ENCODE data around the gene NOD2.

The NOD2 gene

DNA sequence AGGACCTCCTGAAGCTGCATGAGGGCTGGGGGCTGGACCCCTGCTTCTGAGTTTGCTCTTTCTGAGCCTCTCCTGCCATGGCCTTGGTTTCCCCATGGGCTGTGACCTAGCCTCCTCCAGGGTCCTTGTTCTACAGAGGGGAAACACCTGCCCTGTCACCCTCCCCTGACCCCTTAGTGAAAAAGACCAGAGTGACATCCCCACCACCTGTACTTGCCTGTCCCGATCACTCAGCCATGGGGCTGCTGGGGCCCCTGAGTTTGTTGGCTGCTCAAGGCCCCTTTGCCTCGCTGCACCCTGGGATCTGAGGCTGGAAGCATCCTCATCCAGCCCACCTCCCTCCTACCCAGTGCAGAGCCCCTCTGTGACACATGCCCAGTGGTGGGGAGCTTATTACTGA, 800 bp downstream of the NOD2 start:
- DNase-seq (ENCODE audit: low read depth in 2 of 2), result no peak

DNA sequence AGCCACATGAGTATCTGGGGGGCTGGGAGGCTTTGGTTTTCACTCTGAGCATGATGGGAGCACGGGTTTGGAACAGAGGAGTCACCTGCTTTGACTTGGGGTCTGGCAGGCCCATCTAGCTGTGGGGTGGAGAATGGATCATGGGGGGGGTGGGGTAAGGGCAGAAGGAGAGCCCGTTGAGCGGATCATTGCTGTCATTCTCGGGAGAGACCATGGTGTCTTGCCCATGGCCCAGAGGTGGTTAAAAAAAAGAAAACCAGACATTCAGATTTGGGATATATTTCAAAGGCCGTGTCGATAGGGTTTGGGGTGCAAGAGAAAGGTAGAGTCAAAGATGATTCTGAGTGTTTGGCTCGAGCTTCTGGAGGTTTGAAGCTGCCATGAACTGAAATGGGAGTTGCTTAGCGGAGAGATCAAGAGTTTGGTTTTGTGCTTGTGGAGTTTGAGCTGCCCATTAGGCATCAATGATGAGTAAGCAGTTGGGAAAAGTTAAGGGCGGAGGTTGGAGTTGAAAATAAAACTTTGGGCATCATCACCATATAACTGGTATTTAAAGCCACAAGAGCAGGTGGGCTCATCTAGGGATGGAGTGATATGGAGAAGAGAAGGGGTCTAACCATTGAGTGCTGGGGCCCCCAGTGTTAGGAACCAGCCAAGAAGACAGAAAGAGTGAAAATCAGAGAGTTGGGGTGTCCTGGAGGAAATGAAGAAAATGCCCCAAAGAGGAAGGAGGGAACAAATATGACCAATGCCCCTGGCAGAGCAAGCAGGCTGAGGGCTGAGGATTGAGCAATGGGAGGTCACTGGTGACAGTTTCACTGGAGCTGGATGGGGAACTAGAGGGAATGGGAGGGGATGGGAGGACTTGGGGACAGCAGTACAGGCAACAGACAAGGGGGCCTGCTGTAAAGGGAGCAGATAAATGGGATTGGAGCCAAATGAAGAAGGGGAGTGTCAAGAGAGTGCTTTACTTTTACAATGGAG, 1.9 kb downstream of the NOD2 start:
- DNase-seq (ENCODE audit: low read depth in 2 of 2), result no peak

DNA sequence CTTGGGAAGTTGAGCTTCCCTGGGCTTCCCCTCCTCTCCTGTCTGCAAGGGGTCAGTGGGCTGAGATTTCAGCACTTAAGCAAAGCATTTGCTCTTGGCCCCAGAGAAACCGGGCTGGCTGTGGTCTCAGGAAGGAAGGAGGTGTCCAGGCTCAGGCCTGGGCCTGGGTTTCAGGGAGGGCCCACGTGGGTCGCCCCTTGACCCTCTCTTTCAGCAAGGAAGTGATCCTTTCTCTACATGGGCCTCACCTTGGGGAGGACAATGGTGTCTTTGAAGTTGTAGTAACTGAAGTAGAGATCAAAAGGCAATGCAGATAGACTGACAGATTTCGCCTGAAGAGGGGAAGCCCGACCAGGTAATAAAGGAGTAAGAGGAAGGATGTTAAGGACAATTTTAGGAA, 2.7 kb downstream of the NOD2 start:
- no peak for DNase-seq (ENCODE audit: low read depth in 2 of 2)

- DNase-seq (ENCODE audit: low read depth in 2 of 2), result no peak
These were observed 3.4 kb downstream of the NOD2 start for GRCh38 chr16:50696575-50697420.

DNA sequence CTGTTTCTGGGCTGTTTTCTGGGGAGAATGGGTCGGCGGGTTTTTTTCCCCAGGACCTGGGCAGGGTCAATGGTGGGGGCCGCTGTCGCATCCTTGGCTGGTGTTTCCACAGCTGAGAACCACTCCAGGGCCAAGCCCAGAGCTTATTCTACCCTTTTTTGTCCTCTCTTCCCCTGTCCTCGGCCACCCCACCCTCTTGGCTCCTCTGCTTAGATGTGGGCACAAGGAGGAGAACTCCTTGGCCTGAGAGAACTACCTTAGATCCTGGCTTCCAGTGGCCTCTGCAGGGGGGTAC, 4.0 kb downstream of the NOD2 start:
- DNase-seq (ENCODE audit: low read depth in 2 of 2), result no peak

GRCh38 chr16:50697881-50698767, 4.7 kb downstream of the NOD2 start:
- DNase-seq (ENCODE audit: low read depth in 2 of 2), result peak in 1 of 2 donors; percentile 50

- DNase-seq (ENCODE audit: low read depth in 2 of 2), result peak; percentile 38 to 51
These were observed 6.1 kb downstream of the NOD2 start for GRCh38 chr16:50699326-50700159.

DNA sequence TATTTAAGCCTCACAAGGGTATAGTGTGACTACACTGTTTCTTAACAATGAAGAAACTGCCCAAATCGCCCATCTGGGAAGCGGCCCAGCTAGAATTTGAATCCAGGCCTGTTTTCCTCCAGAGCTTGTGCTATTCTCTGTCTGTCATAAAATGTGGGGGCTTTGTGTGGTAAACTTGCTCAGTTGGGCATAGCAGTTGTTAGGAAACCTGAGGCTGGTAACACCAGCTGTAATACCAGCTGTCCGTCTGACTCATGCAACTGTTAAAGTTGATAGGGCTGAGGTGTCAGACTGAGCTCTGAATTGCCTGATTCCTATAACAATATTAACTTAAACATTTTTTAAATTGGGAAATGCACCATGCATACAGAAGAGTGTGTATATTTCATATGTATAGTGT, 9.3 kb downstream of the NOD2 start:
- no peak for DNase-seq (ENCODE audit: low read depth in 2 of 2)

DNA sequence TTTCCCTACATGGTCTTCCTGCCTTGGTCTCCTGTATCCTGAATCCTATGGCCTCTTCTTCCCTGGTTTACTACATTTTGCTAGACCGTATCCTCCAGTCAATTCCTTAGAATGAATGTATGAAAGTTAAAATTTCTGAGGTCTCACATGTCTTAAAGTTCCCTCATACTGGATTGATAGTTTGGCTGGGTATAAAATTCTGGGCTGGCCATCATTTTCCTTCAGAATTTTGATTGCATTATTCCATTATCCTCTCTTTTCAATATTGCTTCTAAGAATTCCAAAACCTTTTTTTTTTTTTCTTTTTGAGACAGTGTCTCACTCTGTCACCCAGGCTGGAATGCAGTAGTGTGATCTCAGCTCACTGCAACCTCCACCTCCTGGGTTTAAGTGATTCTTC, 10.8 kb downstream of the NOD2 start:
- DNase-seq (ENCODE audit: low read depth in 2 of 2), result no peak

DNA sequence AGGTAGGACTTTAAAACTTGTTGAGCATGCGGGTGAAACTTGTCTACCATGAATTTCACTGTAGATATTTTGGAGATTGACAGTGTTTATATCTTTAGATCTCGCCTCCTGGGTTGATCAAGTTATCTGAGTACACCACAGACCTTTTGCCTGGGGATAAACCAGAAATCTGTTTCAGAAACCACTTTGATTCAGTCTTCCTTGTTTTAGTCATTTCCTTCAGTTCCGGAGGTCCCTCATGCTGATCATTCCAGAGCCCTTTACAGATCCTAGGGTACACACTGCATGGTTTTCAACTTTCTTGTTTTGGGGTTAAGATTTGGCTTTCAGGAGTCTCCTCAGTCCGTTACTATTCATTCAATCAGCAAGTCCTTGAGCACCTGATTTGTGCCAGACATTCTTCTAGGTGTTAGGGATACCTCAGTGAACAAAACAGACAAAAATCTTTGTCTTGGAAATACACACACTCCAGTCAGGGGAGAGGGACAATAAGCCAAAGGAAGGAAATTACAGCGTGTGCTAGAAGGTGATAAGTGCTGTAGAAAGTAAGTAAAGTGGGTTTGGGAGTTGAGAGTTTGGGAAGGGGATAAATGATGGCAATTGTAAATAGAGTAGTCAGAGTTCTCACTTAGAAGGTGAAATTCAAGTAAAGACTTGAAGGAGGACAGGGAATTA, 12.2 kb downstream of the NOD2 start:
- no peak for DNase-seq (ENCODE audit: low read depth in 2 of 2)

- no peak for DNase-seq (ENCODE audit: low read depth in 2 of 2)
These were observed 12.8 kb downstream of the NOD2 start for GRCh38 chr16:50706250-50706649.

- no peak for DNase-seq (ENCODE audit: low read depth in 2 of 2)
These were observed 15.1 kb downstream of the NOD2 start for GRCh38 chr16:50708373-50709060.

DNA sequence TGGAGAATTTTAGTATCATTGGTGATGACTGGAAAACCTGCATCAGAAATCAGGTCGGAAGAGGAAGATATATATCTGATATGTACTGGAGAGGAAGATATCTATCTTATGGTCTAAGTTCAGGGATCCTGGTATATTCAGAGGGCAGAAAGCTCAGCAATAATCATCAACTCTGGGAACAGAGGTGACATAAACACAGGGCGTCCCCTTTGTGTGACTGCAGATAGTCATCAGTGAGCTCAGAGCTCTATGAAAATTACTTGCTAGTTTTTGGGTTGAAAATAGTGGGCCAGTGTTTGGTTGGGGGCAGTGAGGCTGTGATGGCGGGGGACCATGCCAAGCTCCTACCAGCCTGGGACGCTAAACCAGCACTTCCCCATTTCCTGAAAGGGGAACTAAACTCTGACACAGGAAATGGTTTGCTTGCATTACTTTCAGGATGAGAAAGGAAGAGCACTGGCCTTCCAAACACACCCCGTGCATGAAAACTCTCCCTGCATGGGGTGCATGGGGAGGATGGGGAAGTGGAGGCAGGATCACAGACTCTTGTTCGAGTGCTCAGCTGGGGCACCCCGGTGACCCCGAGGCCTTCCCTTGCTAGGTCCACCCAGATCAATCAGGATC, 15.8 kb downstream of the NOD2 start:
- DNase-seq (ENCODE audit: low read depth in 2 of 2), result no peak

- no peak for DNase-seq (ENCODE audit: low read depth in 2 of 2)
These were observed 16.6 kb downstream of the NOD2 start for GRCh38 chr16:50709980-50710379.

DNA sequence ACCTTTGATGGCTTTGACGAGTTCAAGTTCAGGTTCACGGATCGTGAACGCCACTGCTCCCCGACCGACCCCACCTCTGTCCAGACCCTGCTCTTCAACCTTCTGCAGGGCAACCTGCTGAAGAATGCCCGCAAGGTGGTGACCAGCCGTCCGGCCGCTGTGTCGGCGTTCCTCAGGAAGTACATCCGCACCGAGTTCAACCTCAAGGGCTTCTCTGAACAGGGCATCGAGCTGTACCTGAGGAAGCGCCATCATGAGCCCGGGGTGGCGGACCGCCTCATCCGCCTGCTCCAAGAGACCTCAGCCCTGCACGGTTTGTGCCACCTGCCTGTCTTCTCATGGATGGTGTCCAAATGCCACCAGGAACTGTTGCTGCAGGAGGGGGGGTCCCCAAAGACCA, 17.6 kb downstream of the NOD2 start:
- no peak for DNase-seq (ENCODE audit: low read depth in 2 of 2)

GRCh38 chr16:50711862-50712559, 18.6 kb downstream of the NOD2 start:
- no peak for DNase-seq (ENCODE audit: low read depth in 2 of 2)

DNA sequence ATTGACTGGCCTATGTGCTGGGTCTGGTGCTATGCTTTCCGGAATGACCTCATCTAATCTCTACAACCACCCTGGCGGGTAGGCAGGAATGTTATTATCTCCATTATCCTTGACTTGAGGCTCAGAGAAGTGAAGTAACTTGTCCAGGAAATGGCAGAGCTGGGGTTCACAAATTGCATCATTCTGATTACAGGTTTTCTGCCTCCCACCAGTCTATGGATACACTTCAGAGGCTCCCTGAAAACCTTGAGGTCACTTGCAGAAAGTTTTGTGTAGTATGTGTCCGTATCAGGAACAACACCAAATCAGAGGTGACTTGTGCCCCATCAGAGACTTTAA, 19.1 kb downstream of the NOD2 start:
- no peak for DNase-seq (ENCODE audit: low read depth in 2 of 2)

DNA sequence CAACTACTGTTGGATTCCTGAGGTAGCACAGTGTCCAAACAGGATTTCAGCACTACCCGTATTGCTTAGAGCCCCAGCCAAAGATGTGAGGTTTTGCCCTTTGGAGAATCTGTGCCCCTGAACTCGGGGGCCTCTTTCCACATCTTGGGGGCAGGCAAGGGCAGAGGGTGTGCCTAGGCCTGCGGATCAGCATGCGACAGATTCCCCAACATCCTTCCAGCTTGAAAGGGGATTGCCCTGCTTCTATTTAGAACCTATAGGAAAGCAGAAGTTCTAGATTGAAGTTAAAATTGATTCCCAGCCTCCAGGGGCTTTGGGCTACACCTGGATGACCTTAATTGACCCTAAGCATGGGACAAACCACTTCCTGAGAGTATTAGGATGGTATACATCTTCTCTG, 19.6 kb downstream of the NOD2 start:
- DNase-seq (ENCODE audit: low read depth in 2 of 2), result no peak

DNA sequence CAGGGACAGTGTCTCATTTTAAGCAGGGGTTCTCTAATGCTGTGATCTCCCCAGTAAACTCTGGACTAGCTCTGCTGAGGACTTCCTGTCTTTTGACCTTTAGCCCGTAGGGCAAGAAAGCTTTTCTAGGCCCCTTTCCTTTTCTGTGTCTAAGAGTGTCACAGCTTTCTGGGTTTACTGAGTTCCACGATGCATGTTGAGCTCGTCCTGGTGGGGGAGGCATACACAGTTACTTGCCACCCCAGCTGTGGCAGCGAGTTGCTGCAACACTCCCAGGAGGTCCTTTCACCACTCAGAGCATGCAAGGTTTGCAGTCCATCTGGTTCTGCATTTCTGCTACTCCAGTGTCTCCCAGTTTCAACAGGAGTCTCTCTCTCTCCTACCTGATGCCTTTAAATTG, 23.7 kb downstream of the NOD2 start:
- DNase-seq (ENCODE audit: low read depth in 2 of 2), result no peak
